Liver (tissue), 9 donors: ENCODE data around the gene MBD4. TPM values are rescaled to one million over a fixed set of nuclear protein-coding genes. Genes with fewer than 3 reads are reported as not detected.
"Not testable (repeated sequence)": the region's sequence is repeated elsewhere in the genome, so short reads cannot be mapped to it uniquely, and the experiment has no call there.

Source experiments
- DNase-seq: peaks from one replicate; pipeline ENCODE4 v3.0.0-alpha.2; 2017; ENCODE audit warnings: low spot score
- H3K27ac ChIP-seq, 2 donors: one replicate each; pipeline ENCODE4 v1.7.0; 2013; ENCODE audit warnings: inconsistent platforms in 2 of 2, low read length in 2 of 2, control low read depth in 1 of 2, low read depth in 1 of 2, mild to moderate bottlenecking in 1 of 2
- H3K27me3 ChIP-seq, 4 donors: one replicate each; pipeline versions ENCODE4 v1.6.1 to v1.7.0; 2013; ENCODE audit warnings: low read length in 3 of 4, inconsistent platforms in 1 of 4, mild to moderate bottlenecking in 1 of 4, moderate library complexity in 1 of 4; ENCODE audit not compliant: control insufficient read depth in 4 of 4, insufficient read depth in 4 of 4
- H3K36me3 ChIP-seq, 4 donors: one replicate each; pipeline versions ENCODE4 v1.6.1 to v1.7.0; 2013; ENCODE audit warnings: low read length in 3 of 4, mild to moderate bottlenecking in 3 of 4, low read depth in 1 of 4, moderate library complexity in 1 of 4; ENCODE audit not compliant: control insufficient read depth in 4 of 4, insufficient read depth in 3 of 4
- H3K4me1 ChIP-seq, 4 donors: one replicate each; pipeline versions ENCODE4 v1.6.1 to v1.7.0; 2013; ENCODE audit warnings: low read length in 3 of 4, mild to moderate bottlenecking in 3 of 4, moderate library complexity in 1 of 4; ENCODE audit not compliant: control insufficient read depth in 4 of 4, insufficient read depth in 4 of 4
- H3K4me3 ChIP-seq, 3 donors: one replicate each; pipeline versions ENCODE4 v1.6.1 to v1.7.0; 2013; ENCODE audit warnings: low read length in 3 of 3, control low read depth in 1 of 3, low read depth in 1 of 3, mild to moderate bottlenecking in 1 of 3
- H3K9ac ChIP-seq, 2 donors: one replicate each; pipeline ENCODE4 v1.7.0; 2013; ENCODE audit warnings: low read length in 2 of 2, mild to moderate bottlenecking in 2 of 2, moderate library complexity in 2 of 2, control low read depth in 1 of 2, low read depth in 1 of 2
- H3K9me3 ChIP-seq, 4 donors: one replicate each; pipeline versions ENCODE4 v1.6.1 to v1.7.0; 2013; ENCODE audit warnings: low read length in 3 of 4; ENCODE audit not compliant: control insufficient read depth in 4 of 4
- ATF3 ChIP-seq: IDR thresholded peaks from 2 replicates; pipeline ENCODE4 v1.6.1; 2016; ENCODE audit warnings: antibody characterized with exemption
- EGR1 ChIP-seq, 2 donors: IDR thresholded peaks; 2 replicates each; pipeline ENCODE4 v1.6.1; 2016 to 2018; ENCODE audit warnings: antibody characterized with exemption in 2 of 2, low read depth in 2 of 2
- HNF4A ChIP-seq, 2 donors: conservative IDR thresholded peaks; 2 replicates each; pipeline ENCODE4 v1.6.1; 2016; ENCODE audit warnings: antibody characterized with exemption in 2 of 2, mild to moderate bottlenecking in 2 of 2
- HNF4G ChIP-seq: IDR thresholded peaks from 2 replicates; pipeline ENCODE4 v1.6.1; 2016; ENCODE audit warnings: antibody characterized with exemption
- JUND ChIP-seq, 2 donors: IDR thresholded peaks; 2 replicates each; pipeline ENCODE4 v1.6.1; 2016; ENCODE audit warnings: antibody characterized with exemption in 2 of 2
- NR2F2 ChIP-seq: IDR thresholded peaks from 2 replicates; pipeline ENCODE4 v1.6.1; 2016; ENCODE audit warnings: antibody characterized with exemption
- REST ChIP-seq: IDR thresholded peaks from 2 replicates; pipeline ENCODE4 v1.6.1; 2016; ENCODE audit warnings: antibody characterized with exemption, mild to moderate bottlenecking
- TAF1 ChIP-seq: conservative IDR thresholded peaks from 2 replicates; pipeline ENCODE4 v1.6.1; 2016; ENCODE audit warnings: antibody characterized with exemption, mild to moderate bottlenecking
- YY1 ChIP-seq: IDR thresholded peaks from 2 replicates; pipeline ENCODE4 v1.6.1; 2016; ENCODE audit warnings: antibody characterized with exemption, mild to moderate bottlenecking
- WGBS: extraction: QIAGEN DNeasy Blood & Tissue Kit; methylation state at CpG from one replicate; pipeline ENCODE4 v1.1.7; 2013; 5-methylcytosine and 5-hydroxymethylcytosine counted together
- polyA plus RNA-seq, 2 donors: library from polyadenylated mRNA; stranded (reverse) in 1 of 2; unstranded in 1 of 2; fragments of 200-250 nt in 1 of 2; fragments of >200 nt in 1 of 2; fragmentation: Nextera tagmentation in 1 of 2; extraction: Ambion mirVana in 1 of 2; gene quantifications; one replicate each; pipeline versions ENCODE4 v1.2.1 to v1.2.3, GENCODE V29; 2013 to 2015
- total RNA-seq, 2 donors: library from RNA; depleted of rRNA; stranded (reverse); fragments of >200 nt; gene quantifications; one replicate each; pipeline ENCODE4 v1.2.3, GENCODE V29; 2014
- TF ChIP-seq, protein P1 (sequence below): IDR thresholded peaks from 2 replicates; pipeline ENCODE4 v1.6.1; 2016; ENCODE audit warnings: antibody characterized with exemption
- donor health status: healthy.
- donor health status: healthy.
- donor health status: healthy.
- donor health status: healthy.
- donor health status: healthy.

MBD4 gene
- total and polyA plus RNA-seq, 4 donors, result 16.9 to 24.8 (median 17.2) TPM

DNA sequence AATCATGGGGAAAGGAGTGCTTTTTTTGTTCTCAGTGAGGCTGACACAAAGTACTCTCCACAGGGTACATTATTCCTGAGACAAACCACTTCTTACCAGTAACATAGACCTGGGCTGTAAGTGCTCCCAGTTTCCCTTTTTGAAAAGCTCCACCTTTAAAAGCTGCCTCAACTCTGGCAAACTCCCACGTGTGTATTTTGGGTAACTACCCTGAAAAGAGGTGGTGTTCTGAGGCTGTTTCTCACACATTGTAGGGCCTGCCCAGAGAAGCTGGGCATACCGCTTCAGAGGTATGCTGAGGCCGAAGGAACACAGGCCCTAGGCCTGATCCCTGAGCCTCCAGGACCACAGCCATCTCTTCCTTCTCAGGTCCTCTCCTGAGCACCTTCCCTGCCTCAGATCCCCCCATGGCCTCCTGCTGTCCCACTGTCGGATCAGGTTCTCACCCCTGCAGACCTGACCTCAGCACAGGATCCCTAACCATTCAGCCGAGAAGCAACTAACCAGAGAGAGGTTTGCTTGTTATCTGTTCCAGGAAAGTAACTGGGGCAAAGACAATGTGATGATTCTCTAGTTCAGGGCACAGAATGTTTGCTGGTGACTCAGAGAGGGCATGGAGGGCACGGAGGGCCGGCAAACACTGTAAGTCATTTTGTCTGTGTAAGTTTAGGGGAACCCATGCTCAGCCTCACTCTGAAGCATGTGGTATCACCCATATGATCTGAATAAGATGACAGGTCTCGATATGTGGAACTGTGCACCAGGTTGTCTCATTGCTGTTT is 47.5 kb downstream of the MBD4 start:
- not testable (repeated sequence) for H3K27me3 ChIP-seq, H3K4me1 ChIP-seq, H3K4me3 ChIP-seq, H3K27ac ChIP-seq, DNase-seq, H3K9me3 ChIP-seq, H3K9ac ChIP-seq
- H3K36me3 ChIP-seq, result peaks cover 3 to 32% (median 17%) of the 10 kb centered on the region in 4 donors
- WGBS, result 81% methylated on average over 8 of the region's 8 CpGs

- not testable (repeated sequence) for DNase-seq, H3K4me3 ChIP-seq, H3K27ac ChIP-seq, H3K27me3 ChIP-seq, H3K9ac ChIP-seq, H3K9me3 ChIP-seq, H3K4me1 ChIP-seq
- 90% methylated on average over 4 of the region's 4 CpGs for WGBS
- peaks cover 3 to 32% (median 17%) of the 10 kb centered on the region in 4 donors for H3K36me3 ChIP-seq
Observed at GRCh38 chr3:129391583-129391982, 48.2 kb downstream of the MBD4 start.

DNA sequence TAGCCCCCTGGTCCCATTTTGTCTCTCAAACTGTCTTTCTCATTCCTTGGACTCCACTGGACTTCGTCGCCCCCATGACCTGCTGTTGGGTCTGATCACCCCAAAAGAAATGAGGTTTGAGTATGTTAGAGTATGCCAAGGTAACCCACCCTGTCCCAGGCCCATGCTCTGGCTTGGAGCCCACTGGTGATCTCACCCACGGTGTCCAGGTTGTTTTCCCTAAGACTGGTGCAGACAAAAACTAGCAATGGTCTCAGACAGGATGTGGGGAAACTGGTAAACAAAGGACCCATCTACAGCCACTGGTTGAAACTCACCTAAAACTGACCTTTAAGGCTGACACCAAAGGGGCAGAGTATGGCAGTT is 50.2 kb downstream of the MBD4 start:
- Histone ChIP-seq H3K36me3 (peaks cover 3 to 30% (median 17%) of the 10 kb centered on the region in 4 donors), H3K9me3 (no peaks in the 10 kb centered on the region), H3K27me3 (no peaks in the 10 kb centered on the region), H3K27ac (peak overlapping the region; percentile 28 to 44), H3K9ac (no peak overlapping the region), H3K4me1 (peaks cover 0 to under 1% (median 0%) of the 10 kb centered on the region in 4 donors), H3K4me3 (no peak overlapping the region)
- DNase-seq, result no peak
- 90% methylated on average over 3 of the region's 3 CpGs for WGBS
- no peak for TF ChIP-seq EGR1 (IDR thresholded peaks at IDR 0.05; ENCODE audit: low read depth in 2 of 2)
- TF ChIP-seq NR2F2, result no peak
- no peak for TF ChIP-seq HNF4A (conservative IDR thresholded peaks at IDR 0.05)
- no peak for TF ChIP-seq TAF1
- TF ChIP-seq, protein P1, sequence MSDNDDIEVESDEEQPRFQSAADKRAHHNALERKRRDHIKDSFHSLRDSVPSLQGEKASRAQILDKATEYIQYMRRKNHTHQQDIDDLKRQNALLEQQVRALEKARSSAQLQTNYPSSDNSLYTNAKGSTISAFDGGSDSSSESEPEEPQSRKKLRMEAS, result no peak

DNA sequence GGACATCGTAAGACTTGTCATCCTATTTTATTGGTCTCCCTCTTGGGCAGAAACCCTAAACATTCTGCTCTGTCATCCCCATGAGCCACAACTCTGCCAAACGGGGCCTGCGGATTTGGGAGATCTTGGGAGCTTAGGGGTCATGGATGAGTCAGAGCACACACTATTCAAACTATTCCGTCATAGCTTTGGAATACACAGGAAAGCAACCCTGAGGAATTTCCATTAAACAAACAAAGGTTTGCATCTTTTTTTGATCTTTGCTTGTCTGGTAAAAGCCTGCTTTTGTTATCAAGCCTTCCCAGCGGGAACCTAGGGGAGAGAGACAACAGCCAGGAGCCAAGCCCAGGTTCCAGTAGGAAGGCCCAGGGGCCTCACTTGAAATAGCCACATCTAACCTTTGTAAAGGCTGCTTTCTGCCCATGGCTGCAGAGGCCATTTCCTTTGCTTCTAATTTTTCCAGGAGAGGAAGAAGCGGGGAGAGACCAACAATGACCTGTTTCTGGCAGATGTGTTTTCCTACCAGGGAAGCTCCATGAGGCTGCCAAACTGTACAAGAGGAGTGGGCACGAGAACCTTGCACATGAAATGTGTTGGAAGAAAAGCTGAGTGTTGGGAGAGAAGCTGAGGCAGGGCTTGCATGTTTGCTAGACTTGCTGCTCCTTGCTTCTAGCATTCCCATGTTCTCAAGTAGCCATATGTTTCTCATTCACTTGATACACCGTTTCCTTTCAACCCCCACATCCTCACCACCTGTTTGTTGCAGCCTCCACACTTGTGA is 50.8 kb downstream of the MBD4 start:
- not testable (repeated sequence) for H3K4me3 ChIP-seq, DNase-seq, H3K4me1 ChIP-seq, H3K9me3 ChIP-seq, H3K9ac ChIP-seq, H3K27me3 ChIP-seq
- peak overlapping the region; percentile 28 to 44 for H3K27ac ChIP-seq
- peaks cover 3 to 30% (median 17%) of the 10 kb centered on the region in 4 donors for H3K36me3 ChIP-seq
- TF ChIP-seq JUND (IDR thresholded peaks at IDR 0.05), result peak in 1 of 2 donors; percentile 39
- 78% methylated on average over 8 of the region's 8 CpGs for WGBS

DNA sequence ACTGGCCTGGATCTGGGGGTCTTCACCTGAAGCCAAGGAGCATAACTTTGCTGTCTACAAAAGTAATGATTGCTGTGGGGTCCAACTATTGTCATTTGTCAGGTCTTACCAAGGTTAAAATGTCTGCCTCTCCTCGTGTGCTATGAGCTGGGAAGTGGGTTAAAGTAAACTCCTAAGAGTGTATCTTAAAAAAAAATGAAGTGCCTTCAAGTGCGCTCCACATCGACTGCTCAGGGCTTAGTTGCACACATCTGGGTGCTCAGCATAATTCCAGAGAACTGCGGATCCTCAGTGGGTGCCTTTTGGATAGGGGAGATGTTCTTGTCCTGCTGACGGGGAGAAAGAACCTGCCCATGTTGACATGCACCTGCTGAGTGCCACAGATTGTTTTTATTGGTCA is 52.3 kb downstream of the MBD4 start:
- no peaks in the 10 kb centered on the region for H3K4me1 ChIP-seq
- no peak overlapping the region for H3K4me3 ChIP-seq
- H3K36me3 ChIP-seq, result peaks cover 3 to 22% (median 15%) of the 10 kb centered on the region in 4 donors
- no peak overlapping the region for H3K9ac ChIP-seq
- no peaks in the 10 kb centered on the region for H3K27me3 ChIP-seq
- WGBS, result 96% methylated on average over 5 of the region's 5 CpGs
- TF ChIP-seq HNF4G (no peak), YY1 (no peak), REST (no peak), ATF3 (no peak)
- TF ChIP-seq, protein P1, result no peak
- no peak overlapping the region for H3K27ac ChIP-seq
- no peaks in the 10 kb centered on the region for H3K9me3 ChIP-seq
- no peak for DNase-seq
